GM10847 (cell line): ENCODE data around the gene ANKRD11.

Source experiments
- POLR2A ChIP-seq: IDR thresholded peaks from 2 replicates; pipeline ENCODE4 v1.6.1; 2011; ENCODE audit not compliant: insufficient read length; ENCODE audit errors: extremely low read depth

ANKRD11 gene

GRCh38 chr16:89489898-89490438 is 393 bp downstream of the ANKRD11 start:
- no peak for TF ChIP-seq POLR2A

DNA sequence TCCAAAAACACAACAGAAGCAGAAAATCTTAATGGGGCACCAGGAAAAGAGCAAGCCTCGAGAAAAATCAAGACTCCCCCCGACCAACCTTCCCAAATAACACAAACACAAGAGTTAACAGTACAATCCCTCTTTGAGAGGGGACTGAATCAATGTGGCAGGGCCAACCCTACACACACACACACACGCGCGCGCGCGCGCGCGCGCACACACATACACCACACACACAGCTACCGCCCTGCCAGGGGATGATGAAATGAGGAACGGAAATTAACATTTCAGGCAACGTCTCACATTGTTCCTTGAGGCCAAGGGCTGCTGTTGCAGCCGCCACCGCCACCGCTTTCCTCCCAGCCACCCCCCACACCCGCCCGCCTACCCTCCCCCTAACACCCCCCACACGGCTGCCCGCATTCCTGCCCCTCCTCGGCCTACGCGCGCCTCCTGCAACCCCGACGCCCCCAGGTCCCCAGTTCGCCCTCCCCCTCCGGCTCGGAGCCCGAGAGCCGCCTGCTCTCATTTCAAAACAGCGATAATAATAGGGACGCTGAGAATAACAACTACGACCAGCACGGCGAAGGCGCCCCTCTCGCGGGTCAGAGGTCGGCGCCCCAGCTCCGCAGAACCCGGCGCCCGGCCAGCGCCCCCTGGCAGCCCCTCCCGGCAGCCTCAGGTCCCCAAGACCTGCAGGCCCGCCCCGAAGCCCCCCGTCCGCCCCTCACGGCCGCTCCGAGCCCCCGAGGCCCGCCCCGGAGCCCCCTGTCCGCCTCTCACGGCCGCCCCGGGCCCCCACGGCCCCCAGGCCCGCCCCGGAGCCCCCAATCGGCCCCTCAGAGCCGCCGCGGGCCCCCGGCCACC is 1.1 kb downstream of the ANKRD11 start:
- TF ChIP-seq POLR2A = peak; percentile 23

DNA sequence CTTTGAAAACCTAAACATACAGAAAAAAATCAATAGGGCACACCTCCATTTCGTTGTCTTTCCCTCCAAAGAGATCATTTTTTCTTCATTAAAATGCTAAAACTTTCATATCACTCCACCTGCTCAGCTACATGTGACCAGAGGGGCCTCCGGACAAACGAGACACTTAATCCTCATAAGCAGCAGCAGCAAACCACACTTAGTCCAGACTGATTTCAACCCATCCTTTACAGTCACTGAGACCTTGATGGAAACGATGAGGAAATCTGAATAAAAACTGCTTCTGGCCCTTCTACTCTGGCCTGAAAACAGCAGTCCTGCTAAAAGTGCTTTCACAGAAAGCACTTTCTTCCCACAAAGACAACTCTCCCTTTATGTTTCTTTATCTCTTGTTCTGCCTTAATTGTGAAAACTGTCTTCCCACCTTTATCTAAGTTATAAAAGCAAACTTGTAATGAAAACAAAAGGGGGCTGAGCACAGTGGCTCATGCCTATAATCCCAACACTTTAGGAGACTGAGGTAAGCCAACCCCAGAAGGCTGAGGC is 4.6 kb downstream of the ANKRD11 start:
- TF ChIP-seq POLR2A = no peak

- TF ChIP-seq POLR2A = no peak
These were observed 5.3 kb downstream of the ANKRD11 start for GRCh38 chr16:89484923-89485679.

- TF ChIP-seq POLR2A = no peak
These were observed 6.3 kb downstream of the ANKRD11 start for GRCh38 chr16:89484041-89484501.

DNA sequence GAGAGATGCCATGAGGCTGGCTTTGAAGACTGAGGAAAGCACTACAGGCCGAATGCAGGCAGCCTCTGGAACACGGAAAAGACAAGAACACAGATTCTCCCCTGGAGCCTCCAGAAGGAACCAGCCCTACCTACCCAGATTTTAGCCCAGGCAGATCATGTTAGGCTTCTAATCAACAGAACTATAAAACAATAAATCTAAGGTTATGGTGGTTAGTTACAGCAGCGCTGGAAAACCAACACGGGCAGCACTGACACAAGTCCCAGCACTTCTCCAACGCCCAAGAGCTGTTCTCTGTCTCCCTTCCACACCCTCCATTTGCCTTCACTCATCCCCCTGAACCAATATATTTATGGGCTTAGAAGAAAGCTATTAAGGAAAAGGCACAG is 7.5 kb downstream of the ANKRD11 start:
- TF ChIP-seq POLR2A = no peak

DNA sequence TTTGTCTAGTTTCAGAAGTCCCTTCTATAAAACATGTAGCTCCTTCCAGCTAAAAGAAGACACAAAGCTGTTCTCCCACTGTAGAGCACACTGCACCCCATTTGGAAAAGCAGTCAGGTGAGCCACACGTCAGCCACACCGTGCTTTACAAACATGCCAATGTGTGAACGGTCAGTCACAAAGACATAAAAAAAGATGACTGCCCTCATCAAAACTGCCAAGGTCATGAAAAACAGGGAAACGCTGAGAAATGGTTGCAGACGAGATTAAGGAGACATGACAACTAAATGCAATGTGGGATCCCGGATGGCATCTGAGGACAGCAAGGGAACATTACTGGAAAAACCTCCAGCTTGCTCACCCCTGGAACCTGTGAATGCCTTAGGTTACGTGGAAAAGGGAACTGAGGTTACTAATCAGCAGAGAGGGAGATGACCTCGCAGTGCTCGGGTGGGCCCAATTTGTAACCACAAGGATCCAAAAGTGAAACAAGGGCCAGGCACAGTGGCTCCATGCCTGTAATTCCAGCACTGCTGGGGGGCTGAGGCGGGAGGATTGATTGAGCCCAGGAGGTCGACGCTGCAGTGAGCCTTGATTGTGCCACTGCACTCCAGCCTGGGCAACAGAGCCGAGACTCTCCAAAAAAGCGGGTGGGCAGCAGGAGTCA is 8.1 kb downstream of the ANKRD11 start:
- TF ChIP-seq POLR2A = no peak

- TF ChIP-seq POLR2A = no peak
These were observed 8.9 kb downstream of the ANKRD11 start for GRCh38 chr16:89481356-89481955.

- no peak for TF ChIP-seq POLR2A
These were observed 11.7 kb downstream of the ANKRD11 start for GRCh38 chr16:89478576-89479221.

DNA sequence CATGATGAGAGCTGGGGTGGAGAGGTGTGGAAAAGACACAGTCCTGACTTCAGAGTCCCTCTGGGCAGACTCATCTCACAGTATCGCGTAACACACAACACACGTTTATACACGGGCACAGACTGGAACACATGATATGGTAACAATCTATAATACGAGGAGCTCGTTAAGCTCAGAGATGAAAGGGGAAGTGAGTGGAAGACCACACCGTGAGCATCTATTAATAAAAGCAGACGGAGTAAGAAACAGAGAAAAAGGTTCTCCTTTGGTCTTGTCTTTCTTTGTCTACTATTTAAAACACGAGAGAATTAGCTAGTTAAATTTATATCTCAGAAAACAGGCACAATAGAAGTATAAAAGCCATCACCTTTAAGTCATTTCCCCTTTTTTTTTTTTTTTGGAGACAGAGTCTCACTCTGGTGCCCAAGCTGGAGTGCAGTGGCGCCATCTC is 13.5 kb downstream of the ANKRD11 start:
- TF ChIP-seq POLR2A = no peak

DNA sequence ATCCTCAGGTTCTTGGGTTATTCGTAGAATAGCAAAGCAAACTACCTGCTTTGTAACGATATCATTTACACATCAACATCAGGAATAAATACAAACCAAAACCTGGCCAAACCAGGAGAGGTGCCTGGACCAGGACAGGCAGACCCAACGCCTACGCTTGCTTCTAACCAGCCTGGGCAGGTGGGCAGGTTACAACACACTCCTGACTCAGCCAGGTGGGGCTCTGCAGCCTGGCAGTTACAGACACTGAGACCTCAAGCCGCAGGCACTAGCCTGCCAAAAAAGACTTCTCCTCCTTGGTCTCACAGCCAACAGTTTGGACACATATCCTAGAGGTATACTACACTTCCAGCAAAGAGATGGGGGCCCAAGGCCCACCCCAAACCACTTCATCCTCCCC is 14.0 kb downstream of the ANKRD11 start:
- no peak for TF ChIP-seq POLR2A

- TF ChIP-seq POLR2A = no peak
These were observed 15.2 kb downstream of the ANKRD11 start for GRCh38 chr16:89475144-89475543.

GRCh38 chr16:89473791-89474414 is 16.5 kb downstream of the ANKRD11 start:
- no peak for TF ChIP-seq POLR2A

- no peak for TF ChIP-seq POLR2A
These were observed 17.1 kb downstream of the ANKRD11 start for GRCh38 chr16:89473136-89473712.

DNA sequence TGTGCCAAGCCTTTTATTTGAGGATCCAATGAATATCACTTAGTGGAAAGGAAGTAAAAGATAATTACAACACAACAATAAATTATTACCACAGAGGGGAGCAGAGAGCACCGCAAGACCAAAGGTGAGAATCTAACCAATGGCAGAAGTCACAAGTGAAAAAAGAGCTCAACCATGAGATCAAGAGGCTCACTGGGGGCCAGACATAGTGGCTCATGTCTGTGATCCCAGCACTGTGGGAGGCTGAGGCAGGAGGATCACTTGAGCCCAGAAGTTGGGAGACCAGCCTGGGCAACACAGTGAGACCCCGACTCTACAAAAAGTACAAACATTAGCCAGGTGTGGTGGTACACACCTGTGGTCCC is 17.7 kb downstream of the ANKRD11 start:
- no peak for TF ChIP-seq POLR2A
